GM18511 (cell line): ENCODE results near the gene PPIE.
"Not testable (repeated sequence)": the region's sequence is repeated elsewhere in the genome, so short reads cannot be mapped to it uniquely, and the experiment has no call there.

Experiments
- ATAC-seq: cut with Tn5 transposase; IDR thresholded peaks from one replicate; pipeline ENCODE4 v1.9.1; 2021; ENCODE audit warnings: mild to moderate bottlenecking, moderate library complexity; ENCODE audit not compliant: unreplicated experiment

Gene PPIE

DNA sequence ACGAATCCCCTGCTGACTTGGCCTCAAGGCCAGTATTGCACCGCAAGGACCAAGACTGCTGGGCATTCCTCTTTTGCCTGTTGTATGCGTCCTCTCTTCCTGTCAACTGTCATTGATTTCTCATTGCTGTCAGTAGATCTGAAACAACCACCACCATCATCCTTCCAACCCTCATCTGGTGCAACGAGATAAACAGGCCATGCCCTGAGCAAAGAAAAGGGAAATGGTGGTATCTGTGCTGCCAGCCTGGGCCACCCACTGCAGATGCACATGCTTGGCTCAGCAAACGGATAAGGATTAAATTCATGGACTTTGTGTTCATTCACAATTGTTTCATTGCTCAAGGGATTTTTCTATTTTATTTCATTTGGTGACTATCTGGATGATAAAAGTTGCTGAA, 18.8 kb downstream of the PPIE start:
- ATAC-seq = no peak

DNA sequence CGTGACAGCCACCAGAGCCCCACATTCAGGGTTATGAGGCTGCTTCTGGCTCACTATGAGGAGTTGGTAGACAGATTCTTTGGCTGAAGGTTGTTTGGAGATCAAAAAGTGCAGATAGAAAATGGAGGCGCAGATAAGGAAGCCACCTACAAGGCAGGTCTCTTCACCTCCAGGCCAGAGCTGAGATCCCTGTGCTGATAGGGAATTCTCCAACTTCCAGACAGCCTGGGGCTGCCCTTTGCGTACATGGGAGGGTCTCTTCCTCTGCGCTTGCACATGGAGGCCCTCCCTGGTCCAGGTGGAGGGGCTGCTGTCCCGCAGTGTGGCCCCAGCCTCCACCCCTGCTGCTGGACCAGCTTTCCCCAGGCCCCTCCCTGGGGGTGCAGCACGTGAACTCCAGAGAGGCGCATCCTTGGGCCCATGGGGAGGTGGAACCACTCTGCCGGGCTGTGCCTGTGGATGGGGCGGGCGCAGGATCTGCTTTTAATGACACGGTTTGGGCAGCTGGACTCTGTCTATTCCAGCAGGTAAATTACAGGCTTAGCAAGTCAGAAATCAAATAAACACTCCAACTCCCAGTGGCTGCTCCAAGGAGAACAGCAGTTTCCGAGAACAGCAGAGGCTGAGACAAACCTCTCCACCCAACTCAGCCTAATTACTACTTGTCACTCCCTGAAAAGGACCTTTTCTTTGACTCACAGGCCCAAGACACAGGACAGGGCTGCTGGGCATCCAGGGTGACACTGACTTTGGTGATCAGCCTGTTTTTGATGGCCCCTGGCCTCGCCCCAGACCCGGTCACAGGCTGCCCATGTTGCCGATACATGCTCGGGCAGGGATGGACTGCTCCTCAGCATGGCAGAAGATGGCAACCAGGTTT, 20.1 kb downstream of the PPIE start:
- ATAC-seq = no peak

- no peak for ATAC-seq
Observed at GRCh38 chr1:39759436-39759726, 20.7 kb downstream of the PPIE start.

DNA sequence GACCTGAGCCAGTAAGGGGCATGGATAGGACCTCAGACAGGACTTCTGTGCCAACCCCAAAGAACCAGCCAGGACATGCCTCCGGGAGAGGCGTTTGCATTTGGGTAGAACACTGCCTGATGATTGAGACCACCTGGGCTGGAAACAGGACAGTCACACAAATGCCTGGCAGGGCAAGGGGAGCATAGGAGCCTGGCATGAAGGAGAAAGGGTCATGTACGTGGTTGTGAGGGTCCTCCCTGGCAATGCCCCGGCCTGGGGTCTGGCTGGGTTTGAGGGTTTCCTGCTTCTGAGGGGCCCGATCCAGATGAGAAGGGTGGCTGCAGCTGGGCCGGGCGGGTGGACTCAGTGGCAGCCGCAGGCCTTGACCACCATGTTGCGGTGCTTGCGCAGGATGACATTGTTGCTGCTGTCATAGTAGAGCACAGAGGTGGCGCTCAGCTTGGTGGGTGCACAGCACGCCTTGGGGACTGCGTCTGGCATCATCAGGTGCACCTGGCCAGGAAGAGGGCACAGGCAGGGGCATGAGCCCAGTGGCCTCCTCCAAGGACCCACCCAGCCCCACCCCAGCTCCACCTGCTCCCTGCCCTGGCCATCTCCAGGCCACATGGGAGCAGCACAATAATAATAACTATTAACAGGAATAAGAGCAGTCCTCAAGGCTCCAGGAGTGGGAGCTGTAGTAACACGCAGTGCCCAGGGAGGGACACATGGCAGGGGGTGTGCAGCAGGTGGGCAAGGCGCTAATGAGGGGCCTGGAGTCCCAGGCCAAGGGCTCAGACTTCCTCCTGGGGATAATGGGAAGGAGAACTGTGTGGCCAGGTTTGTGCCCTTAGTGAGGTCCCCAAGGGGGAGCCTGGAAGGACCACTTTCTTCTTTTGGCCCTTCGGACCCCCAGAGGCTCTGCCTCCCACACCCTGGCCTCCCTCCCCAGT, 21.7 kb downstream of the PPIE start:
- ATAC-seq = no peak

DNA sequence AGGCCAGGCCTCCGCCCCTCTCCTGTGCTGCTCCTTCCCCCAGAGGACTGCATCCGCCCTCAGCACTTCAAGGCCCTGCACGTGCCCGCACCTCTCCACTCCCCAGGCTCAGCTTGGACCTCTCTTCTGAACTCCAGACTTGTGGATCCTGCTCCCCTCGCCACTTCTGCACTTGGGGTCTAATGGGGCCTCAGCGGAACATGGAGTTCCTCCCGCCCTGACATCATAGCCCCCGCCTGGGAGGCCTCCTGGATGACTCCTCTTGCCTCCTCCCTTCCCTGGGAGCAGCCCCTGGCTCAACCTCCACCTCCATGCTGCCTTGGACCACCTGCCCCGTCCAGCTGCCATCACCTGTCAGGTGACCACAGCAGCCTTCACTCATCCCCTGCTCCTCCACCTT, 22.3 kb downstream of the PPIE start:
- ATAC-seq = no peak

GRCh38 chr1:39761557-39762260, 23.0 kb downstream of the PPIE start:
- ATAC-seq = no peak

DNA sequence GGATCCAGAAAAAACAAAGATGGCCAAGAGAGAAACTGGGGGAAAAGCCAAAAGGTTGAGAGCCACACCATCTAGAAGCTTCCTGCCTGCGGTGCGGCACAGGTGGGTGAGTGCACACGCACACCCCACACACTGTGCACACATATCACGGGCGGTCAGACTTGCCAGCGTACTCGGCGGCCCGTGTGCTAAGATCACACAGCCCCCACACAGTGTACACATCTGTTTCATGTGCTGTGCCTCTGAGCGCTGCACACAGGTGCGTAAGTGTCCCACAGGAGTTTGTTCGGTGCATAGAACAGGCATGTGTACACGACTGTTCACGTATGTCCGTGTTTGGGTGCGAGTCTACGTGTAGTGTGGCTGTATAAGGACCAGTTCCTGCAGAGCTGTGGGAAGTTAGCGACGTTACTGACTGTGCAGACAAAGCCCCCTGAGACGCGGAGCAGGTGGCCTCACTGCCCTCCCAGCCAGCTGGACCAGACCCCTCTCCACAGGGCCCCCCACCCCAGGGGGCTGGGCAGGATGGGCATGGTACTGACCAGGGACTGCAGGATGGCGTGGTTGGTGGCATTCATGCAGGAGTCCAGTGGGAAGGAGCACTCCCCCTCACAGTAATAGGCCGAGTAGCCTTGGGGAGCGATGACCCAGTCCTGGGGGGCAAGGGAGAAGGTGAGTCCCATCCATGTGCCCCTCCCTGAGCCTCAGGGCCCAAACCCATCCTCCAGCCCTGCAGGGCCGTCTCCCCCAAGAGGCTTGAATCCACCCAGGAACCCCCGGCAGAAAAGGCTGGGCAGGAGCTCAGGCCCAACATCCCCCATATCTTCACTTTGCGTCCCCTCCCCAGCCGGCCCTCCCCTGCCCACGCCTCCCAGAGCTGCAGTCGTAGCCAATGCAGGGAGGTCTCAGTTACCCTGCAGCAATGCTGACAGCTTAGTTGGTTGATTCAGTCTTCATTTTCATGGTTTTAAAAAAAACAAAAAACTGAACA, 24.2 kb downstream of the PPIE start:
- ATAC-seq = no peak

- ATAC-seq = not testable (repeated sequence)
Observed at GRCh38 chr1:39763619-39764374, 25.1 kb downstream of the PPIE start.

DNA sequence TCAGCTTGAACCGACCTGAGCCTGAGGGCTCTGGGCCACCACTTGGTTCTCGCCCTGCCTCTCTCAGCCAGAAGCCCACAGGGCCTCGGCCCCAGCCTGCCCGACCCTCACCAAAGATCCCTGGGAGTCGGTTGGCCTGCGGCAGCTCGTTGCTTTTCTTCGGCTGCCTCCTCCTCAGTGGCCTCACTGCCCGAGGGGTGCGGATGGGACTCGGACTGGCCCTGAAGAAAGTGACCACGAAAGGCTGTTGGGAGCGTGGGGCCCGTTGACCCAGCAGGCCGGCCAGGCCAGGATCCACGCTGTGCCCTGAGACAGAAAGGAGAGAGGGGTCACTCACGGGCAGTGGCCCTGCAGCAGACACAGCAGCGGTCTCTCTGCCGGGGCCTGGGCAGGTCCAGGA, 25.8 kb downstream of the PPIE start:
- not testable (repeated sequence) for ATAC-seq

DNA sequence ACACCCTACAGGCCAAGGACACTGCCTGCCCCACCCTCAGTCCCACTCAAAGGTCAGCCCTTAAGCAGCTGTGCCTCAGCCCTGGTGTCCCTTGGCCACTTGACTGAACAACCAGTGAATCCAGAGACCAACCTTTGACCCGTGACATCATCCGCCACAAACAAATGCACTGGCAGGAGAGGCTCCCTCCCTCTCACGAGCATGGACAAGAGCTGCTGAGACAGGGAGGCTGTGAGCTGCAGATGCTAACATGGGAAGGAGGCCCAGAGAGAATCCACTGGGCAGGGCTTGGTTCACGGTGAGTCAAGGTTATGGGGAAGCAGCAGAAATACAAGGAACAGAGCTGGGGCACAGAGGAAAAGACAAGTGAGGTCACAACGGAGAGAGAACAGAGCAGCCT, 27.8 kb downstream of the PPIE start:
- not testable (repeated sequence) for ATAC-seq

- not testable (repeated sequence) for ATAC-seq
Observed at GRCh38 chr1:39769502-39769901, 30.8 kb downstream of the PPIE start.

- ATAC-seq = not testable (repeated sequence)
Observed at GRCh38 chr1:39770100-39771021, 31.7 kb downstream of the PPIE start.

- ATAC-seq = not testable (repeated sequence)
Observed at GRCh38 chr1:39771022-39771532, 32.4 kb downstream of the PPIE start, which contains the start of gene OXCT2. Gene OXCT2, minus strand, starts transcription at chr1:39771348. Its CDS starts 93 bp downstream, at chr1:39771255.

DNA sequence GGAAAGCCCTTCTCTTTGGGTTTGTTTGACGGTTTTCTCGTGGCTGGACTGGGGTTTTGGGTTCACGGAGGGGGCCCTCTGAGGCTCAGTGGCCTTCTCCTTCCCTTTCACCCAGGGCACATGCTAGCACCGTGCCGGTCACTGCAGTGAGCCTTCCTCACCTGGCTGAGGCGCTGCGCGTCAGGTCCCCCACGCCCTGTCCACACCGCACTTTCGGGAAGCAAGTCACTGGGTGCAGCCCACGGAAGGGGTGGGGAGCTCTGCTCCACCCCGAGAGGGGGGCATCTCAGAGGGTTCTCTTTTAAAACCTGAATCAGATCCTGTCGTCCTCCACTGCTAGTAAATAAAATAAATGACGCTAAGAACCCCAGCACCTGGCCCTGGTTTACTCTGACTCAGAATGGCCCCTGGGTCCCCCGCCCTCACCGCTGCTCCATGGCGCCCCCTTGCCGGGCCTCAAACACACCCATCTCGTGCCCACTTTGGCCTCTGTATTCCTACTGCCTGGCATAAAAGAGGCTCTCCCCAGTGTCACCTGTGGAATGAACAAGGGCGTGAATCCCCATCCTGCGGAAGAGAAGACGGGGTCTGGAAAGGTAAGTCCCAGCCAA, 34.8 kb downstream of the PPIE start:
- ATAC-seq = not testable (repeated sequence)

- ATAC-seq = not testable (repeated sequence)
Observed at GRCh38 chr1:39775141-39775540, 36.5 kb downstream of the PPIE start.

GRCh38 chr1:39775676-39776399, 37.2 kb downstream of the PPIE start:
- ATAC-seq = peak; percentile 53

DNA sequence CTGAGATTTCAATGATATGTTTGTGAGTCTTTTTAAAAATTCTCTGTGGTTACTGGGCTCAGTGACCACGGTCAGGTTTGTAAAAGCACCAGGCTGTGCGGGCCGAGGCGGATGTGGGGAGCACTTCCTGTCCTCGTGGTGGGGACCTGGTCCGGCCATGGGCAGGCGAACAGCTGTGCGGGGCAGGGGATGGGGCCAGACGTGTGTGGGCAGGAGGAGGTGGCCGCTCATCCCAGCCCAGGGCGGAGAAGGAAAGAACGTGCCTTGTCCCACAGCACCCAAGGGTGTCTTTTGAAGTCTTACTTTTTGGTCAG, 37.7 kb downstream of the PPIE start:
- ATAC-seq = peak; percentile 46
